PC-3 (cell line): Measurements from ENCODE around the gene GSTK1.

Experiments used
- EZH2phosphoT487 ChIP-seq: fragments of 300-600 bp; sonication (generic); IDR thresholded peaks from 2 replicates; pipeline ENCODE4 v1.6.1; 2018; ENCODE audit warnings: mild to moderate bottlenecking, antibody characterized with exemption, low read length, borderline replicate concordance
- TF ChIP-seq, protein P1 (sequence below): fragments of 300-600 bp; sonication (generic); conservative IDR thresholded peaks from 2 replicates; pipeline ENCODE4 v1.5.1; 2017; ENCODE audit warnings: antibody characterized with exemption, low read depth, mild to moderate bottlenecking, low read length

DNA sequence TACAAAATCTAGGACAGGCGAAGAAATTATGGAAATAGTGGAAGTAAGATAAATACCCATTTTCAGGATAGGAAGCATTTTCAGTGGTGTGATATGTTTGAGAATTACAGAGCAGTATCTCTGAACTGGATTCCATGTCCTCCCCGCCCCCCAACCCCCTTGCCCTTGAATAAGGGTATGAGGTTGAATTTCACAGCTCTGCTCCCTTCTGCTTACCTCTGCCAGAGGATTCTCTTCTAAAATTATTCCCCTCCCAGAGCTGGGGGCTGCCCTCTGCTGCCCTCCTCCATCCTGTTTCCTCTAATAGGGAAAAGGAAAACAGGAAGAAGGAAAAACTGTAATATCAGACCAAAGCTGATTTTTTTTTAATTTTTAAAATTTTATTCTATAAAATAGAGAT is 45.4 kb downstream of the GSTK1 start:
- TF ChIP-seq, protein P1, sequence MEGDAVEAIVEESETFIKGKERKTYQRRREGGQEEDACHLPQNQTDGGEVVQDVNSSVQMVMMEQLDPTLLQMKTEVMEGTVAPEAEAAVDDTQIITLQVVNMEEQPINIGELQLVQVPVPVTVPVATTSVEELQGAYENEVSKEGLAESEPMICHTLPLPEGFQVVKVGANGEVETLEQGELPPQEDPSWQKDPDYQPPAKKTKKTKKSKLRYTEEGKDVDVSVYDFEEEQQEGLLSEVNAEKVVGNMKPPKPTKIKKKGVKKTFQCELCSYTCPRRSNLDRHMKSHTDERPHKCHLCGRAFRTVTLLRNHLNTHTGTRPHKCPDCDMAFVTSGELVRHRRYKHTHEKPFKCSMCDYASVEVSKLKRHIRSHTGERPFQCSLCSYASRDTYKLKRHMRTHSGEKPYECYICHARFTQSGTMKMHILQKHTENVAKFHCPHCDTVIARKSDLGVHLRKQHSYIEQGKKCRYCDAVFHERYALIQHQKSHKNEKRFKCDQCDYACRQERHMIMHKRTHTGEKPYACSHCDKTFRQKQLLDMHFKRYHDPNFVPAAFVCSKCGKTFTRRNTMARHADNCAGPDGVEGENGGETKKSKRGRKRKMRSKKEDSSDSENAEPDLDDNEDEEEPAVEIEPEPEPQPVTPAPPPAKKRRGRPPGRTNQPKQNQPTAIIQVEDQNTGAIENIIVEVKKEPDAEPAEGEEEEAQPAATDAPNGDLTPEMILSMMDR, result no peak
- no peak for TF ChIP-seq EZH2phosphoT487
